Measurements from ENCODE around the gene COLEC12.

GRCh38 chr18:310042-310441 is 190.5 kb downstream of the COLEC12 start:
- TF ChIP-seq POLR2A (IDR thresholded peaks at IDR 0.05; ENCODE audit: extremely low read depth, insufficient read length): no peak
- TF ChIP-seq CTCF (IDR thresholded peaks at IDR 0.05; ENCODE audit: low read depth, low read length): no peak
- TF ChIP-seq, protein P1, sequence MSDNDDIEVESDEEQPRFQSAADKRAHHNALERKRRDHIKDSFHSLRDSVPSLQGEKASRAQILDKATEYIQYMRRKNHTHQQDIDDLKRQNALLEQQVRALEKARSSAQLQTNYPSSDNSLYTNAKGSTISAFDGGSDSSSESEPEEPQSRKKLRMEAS (IDR thresholded peaks at IDR 0.05; ENCODE audit: low read depth, low read length): no peak
- no peak for TF ChIP-seq MYC (IDR thresholded peaks at IDR 0.05; ENCODE audit: low read depth, low read length)
